ENCODE measurements around the gene UGT1A7.

UGT1A7 gene

DNA sequence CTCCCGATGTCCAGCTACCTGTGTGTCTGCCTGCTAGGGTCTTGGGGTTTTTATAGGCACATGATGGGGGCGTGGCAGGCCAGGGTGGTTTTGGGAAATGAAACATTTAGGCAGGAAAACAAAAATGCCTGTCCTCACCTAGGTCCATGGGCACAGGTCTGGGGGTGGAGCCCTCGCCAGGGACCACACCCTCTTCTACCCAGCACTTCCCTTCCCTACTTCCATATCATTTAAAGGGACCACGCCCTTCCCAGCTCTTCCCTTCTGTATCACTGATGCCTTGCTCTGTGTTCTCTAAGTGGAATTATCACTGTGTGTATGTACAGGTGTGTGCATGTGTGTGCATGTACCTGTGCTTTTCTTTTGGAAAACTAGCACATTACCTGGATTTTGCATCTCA, 84.7 kb downstream of the UGT1A7 start:
- no peak for DNase-seq

DNA sequence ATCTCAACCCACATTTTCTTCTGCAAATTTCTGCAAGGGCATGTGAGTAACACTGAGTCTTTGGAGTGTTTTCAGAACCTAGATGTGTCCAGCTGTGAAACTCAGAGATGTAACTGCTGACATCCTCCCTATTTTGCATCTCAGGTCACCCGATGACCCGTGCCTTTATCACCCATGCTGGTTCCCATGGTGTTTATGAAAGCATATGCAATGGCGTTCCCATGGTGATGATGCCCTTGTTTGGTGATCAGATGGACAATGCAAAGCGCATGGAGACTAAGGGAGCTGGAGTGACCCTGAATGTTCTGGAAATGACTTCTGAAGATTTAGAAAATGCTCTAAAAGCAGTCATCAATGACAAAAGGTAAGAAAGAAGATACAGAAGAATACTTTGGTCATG, 86.4 kb downstream of the UGT1A7 start:
- DNase-seq: no peak

DNA sequence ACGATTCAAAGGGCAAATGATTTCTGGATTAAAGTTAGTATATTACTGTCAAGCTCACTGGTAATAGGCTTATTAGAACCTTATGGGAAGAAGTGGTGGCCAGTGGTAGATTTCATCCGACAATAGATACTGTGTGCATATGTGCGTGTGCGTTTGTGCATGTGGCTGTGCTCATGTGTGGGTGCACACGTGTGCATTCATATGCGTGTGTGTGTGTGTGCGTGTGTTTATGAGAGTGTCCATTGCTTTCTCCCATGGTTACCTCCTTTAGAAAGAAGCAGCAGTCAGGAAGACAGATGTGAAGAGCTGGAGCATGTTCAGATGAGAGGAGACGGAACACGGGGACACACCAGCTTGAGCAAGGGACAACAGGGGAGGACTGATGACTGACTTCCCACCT, 87.6 kb downstream of the UGT1A7 start:
- DNase-seq: no peak

DNA sequence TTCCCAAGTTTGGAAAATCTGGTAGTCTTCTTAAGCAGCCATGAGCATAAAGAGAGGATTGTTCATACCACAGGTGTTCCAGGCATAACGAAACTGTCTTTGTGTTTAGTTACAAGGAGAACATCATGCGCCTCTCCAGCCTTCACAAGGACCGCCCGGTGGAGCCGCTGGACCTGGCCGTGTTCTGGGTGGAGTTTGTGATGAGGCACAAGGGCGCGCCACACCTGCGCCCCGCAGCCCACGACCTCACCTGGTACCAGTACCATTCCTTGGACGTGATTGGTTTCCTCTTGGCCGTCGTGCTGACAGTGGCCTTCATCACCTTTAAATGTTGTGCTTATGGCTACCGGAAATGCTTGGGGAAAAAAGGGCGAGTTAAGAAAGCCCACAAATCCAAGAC, 90.5 kb downstream of the UGT1A7 start:
- no peak for DNase-seq

DNA sequence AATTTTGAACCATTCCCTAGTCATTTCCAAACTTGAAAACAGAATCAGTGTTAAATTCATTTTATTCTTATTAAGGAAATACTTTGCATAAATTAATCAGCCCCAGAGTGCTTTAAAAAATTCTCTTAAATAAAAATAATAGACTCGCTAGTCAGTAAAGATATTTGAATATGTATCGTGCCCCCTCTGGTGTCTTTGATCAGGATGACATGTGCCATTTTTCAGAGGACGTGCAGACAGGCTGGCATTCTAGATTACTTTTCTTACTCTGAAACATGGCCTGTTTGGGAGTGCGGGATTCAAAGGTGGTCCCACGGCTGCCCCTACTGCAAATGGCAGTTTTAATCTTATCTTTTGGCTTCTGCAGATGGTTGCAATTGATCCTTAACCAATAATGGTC, 90.9 kb downstream of the UGT1A7 start:
- DNase-seq: no peak

DNA sequence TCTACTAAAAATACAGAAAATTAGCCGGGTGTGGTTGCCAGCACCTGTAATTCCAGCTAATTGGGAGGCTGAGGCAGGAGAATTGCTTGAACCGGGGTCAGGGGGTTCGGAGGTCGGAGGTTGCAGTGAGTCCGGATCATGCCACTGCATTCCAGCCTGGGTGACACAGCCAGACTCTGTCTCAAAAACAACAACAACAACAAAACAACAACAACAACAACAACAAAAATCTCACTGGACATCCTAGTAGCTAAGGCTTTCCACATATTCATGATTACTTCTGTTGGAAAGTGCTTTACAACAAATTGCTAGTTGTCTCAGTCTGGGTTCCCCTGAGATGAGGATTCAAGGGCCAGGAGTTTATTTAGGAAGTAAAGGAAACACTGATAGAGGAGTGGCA, 92.2 kb downstream of the UGT1A7 start:
- DNase-seq: no peak

DNA sequence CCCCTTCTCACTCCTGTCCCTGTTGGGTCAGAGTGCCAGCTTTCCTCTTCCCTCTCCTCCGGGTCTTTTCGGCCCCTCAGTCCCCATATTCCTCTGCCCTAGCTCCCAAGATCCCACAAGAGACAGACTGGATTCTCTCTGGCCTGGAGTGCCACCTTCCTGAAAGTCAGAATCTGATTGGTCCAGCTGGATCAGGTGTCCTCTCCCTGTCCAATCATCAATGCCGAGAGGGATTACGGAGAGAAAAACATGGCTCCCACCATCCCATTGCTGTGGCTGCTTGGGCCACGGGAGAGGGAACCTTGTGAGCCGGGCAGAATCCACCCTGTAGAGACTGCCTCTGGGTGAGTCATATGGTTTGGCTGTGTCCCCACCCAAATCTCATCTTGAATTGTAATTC, 93.7 kb downstream of the UGT1A7 start:
- DNase-seq: no peak

DNA sequence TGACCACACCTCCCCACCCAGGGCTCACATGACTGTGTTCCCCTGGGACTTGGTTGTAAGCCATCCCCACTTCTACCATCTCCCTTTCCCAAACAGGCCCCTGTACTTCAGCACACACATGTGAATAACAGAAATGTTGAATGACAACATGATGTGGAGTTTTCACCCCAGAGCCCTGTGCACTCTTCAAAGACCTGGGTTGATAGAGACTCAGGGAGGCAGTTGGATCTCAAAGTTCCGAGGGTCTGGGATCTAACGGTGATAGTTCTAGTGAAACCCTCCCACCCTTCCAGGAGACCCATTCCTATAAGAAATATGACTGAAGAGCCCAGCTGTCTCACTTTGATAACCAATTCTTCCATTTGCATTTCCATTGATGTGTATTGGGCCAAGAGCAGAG, 96.3 kb downstream of the UGT1A7 start, which contains the start of gene MROH2A:
Gene MROH2A (plus strand): TSS at position 301 of the 400 bp plus-strand sequence. CDS start 1,029 bp downstream, outside the sequence.
- DNase-seq: no peak

DNA sequence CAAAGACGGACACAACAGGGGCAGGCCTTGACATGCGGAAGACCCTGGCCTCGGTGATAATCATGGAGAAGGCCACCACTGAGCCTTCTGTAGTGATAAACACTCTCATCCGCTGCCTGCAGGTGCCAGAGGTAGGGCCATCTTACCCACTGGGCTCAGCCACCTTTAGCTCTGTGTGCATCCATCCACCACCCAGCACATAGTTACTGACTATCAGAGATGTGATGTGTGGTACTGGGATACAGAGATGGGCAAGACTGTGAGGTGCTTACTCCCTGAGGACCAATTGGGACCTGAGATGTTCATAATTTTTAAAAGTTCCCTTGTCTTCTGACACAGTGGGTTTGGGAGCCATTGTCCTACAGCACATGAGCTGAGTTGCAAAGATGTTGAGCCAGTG, 98.0 kb downstream of the UGT1A7 start:
- no peak for DNase-seq

DNA sequence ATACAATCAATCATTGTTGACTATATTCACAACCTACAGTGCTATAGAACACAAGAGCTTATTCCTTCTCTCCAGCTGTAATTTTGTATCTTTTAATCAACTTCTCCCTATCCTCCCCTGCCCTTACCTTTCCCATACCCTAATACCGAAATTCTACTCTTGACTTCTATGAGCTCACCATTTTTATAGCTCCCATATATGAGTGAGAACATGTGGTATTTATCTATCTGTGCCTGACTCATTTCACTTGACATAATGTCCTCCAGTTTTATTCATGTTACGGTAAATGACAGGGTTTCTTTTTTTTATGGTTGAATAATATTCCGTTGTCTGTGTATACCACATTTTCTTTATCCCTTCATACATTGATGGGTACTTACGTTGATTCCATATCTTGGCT, 99.1 kb downstream of the UGT1A7 start:
- no peak for DNase-seq

DNA sequence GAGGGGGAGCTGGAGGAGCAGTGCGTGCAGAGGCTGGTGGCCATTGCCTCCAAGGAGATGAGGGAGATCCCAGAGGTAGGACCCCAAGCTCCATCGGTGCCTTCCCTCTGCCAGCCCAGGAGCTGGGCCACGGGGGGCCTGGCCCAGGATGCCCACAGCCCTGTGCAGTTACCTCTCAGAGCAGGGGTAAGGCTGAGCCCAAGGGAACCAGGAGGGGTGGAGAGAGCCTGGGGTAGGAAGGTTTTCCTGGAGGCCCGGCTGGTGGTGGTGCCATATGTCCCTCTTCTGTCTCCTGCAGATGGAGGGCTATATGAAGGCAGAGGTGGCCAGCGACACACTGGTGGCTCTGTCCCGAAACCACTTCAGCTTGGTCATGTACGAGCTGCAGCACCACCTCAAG, 107.9 kb downstream of the UGT1A7 start:
- DNase-seq: no peak

DNA sequence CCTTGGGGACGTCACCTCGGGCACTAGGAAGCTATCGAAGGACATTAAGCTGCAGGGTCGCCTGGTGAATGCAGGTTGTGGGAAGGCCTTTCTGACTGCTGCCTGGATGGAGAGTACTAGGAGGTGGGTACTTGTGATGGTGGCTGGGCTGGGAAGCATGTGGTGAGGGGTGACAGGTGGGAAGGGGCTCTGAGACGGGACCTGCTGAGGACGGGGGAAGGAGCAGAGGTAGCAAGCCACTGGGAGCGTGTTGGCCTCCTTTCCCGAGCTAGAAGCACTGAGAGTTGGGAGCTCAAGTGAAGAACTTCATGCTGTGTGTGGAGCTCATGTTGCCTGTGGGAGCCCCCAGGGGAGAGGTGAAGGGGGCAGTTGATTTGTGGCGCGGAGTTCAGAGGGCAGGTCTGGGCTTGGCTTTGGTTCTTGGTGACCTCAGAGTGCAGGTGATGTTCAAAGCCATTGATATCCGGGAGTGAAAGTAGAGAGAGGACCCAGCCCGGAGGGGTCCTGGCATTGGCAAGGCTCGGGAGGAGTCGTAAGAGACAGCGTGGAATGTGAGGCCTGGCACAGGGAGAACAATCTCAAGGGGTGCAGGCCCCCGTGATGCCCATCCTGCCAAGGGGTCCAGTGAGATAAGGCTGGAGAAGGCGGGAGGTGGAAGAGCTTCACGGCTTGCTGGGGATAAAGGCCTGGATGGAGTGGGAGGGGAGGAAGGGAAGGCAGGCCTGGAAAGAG, 109.6 kb downstream of the UGT1A7 start:
- no peak for DNase-seq

DNA sequence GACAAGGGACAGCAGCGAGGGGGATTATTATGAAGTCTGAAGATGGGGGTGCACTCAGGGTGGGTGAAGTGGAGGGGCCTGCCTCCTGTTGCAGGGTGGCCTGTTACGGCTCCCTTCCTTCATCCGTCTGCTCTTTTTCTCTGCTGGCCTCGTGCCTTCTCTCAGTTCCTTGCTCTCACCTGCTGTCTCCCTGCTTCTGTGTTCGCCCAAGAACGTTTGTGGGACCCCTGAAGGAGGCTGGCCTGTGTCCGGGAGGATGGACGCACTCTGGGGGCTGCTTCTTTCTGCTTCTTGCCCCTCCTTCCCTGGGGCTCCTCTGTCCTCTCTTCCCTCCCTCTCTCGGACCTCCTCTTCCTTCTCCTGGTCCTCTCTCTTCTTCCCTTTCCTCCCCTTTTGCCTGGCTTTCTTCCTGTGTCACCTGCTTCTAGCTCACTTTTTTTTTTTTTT, 110.2 kb downstream of the UGT1A7 start:
- no peak for DNase-seq

DNA sequence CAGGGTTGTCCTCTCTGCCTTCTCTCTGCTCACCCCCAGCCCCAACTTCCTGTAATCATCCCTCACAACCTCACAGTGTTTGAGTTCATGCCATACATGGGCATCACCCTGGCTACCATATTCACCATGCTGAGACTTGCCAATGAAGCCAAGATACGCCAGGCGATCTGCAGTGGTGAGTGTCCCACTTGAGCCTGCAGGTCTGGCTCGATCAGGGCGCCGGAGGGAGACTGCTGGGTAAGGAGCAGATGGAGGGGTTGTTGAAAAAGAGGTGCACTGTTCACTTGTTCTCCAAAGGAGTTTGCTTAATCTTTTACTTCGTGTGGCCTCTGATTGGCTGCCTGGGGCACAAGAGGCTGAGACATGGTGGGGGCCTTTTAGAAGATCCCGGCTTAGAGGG, 111.0 kb downstream of the UGT1A7 start:
- no peak for DNase-seq

DNA sequence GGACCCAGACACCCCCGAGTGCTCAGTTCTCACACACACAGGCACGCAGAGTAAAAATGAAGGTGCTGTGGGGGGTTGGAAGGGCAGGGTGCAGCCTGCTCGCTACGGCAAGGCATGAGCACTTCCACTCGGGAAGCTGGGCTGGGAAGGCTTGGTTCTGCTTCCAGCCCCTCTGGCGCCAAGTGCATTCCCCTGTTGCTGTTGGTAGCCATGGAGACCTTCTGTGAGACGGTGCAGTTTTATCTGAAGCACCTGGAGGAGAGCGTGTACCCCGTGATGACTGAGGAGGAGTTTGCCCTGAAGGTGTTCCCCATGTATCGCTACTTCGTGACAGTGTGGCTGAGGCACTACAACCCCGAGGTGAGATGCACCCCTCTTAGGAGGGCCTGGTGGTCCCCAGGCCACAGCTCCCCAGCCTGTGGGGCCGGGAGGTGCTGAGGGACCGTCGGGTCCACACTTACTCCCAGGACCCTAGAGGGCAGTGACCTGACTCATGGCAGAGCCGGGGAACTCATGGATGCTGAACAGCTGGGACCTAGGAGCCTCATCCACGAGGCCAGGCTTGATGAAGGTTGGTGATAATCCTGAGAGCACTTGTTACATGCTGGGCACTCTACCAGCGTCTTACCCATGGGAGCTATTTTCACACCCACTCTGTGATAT, 111.9 kb downstream of the UGT1A7 start:
- no peak for DNase-seq

DNA sequence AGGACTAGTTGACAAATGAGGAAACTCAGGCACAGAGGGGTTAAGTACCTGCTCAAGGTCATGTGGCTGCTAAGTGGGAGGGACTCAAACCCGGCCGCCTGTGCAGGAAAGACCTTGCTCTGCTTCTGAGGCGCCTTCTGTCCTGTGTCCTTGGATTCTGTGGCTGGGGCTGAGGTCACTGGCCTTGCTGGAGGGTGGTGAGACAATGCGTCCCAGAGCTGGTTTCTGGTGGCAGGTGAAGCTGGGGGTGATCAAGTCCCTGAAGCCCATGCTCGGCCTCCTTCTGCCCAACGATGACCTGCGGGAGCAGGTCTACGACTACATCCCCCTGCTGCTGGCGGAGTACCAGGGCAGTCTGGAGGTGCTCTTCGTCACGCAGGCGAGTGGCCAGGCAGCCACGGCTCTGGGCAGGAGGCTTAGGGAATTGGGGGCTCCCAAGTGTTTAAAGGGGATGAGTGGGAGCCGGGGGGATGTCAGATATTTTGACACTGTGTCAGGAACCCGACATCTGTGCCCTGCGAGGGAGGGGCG, 112.5 kb downstream of the UGT1A7 start:
- no peak for DNase-seq

DNA sequence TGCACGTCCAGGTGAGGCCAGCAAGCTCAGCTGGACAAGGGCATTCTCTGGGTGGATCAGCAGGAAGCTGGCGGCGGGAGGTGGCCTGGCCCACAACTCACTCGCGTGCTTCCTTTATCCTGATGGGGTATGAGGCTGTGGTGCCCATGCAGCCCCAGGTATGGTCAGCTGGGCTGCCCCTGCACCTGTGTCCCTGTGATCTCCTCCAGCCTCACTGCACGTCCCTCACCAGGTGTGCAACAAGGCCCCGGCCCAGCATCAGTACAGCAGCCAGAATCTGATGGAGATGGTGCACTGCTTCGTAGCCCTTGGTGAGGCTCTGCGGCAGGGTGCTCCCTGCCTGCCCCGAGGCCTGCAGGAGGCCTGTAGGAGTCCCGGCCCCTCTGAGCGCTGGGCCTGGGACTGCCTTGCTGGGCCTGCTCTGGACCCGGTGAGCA, 114.1 kb downstream of the UGT1A7 start:
- no peak for DNase-seq

DNA sequence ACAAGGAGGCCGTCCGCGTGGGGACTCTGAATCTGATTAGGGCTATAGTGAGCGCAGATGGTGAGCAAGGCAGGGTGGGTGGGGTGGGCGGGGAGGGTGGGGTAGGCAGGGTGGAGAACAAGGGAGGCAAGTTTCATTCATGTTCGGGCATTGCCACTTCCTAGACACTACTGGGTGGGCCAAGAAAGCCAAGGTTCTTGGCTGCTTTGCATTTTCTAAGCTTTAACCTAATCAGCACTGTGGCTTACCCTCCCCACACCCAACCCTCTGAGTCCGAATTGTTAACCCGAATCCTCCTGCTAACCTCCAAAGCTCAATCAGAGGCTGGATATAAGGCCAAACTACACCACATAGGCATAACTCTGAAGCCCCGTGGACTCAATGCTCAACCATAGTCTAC, 114.6 kb downstream of the UGT1A7 start:
- DNase-seq: no peak

DNA sequence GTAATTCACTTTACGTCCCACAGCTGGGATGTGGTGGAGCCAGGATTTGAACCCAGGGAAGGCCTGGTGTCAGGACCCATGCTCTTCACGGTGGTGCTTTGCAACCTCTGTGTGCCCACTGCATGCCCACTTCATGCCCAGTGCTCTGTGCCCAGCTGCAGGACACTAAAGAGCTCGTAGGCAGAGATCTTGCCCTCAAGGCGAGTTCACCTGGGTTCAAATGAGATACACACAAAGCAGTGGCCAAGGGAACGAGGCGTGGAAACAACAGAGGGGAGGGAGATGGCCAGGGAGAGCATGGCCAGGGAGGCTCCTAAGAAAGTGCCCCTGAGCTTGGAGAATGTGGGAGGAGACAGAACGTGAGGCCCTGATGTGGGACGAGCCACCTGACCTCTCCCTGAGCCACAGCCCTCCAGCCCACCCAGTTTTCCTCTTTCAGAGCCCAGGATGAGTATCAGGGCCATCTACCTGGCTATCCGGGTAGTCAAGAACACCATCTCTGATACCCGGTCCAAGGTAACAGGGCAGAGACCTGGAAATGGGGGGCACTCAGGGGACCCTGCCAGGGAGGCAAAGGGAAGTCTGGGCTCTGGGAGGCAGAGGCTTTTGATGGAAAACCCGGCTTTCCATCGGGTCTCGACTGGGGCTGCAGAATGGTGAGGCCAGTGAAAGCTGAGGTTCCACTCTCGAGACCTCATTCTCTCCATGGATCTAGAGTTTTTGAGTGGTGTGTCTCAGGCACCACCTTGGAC, 116.8 kb downstream of the UGT1A7 start:
- no peak for DNase-seq

DNA sequence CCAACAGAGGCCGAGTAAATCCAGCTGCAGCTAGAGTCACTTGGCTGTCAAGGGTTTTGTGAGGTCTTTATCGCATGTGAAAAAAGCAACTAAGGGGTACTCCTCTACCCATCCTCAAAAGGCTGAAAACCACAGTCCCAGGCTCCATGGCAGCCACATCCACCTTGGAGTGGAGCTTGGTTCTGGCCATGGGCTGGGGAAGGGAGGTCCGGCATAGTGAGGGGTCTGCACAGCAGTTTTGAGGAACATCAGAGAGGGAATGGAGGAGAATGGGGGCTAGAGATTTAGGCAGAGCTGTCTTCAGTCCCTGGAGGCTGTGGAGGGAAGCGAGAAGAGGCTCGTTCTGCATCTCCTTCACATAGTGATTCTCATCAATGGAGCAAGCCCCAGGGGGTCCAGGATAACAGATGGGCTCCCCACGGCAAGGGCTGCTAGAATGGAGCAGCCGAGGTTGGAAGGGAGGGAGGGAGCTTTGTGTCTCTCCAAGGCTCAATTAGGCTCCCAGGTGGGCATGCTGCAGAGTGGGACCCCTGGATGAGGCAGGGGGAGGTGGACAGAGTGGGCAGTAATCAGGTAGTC, 117.5 kb downstream of the UGT1A7 start:
- DNase-seq: no peak

DNA sequence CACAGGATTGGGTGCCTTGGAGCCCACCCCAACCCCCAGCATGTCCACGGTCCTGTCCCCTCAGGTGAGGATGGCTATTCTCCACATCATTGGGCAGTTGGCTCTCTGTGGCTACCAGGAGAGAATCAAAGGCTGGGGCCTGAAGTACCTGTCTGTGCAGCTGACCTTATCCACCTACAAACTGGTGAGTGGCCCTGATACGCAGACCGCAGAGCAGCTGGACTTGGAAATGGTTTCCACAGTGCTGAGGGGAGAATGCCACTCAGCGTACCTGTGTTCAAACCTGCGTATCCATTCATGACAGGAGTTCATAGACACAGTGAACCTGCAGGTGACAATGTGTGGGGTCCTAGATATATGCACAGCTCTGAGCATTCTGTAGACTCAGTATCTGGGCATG, 118.0 kb downstream of the UGT1A7 start:
- no peak for DNase-seq

DNA sequence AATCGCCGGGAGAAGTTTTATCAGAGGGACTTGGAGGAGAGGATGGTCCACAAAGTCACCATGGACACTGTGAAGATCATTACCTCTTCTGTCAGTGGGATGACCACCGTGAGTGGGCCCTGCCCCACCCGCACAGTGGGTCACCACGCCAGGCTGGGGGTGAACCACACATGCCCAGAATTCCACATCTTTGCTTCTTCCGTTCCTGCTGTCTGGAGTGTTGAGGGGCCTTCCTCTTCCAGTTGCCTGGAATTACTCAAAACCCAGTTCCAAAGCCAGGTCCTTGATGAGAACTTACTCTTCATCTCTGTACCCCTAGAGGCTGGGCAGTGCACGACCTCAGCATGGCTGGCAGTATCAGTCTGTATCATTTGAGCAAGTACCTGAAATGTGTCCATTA, 118.5 kb downstream of the UGT1A7 start:
- no peak for DNase-seq

Data from 8988T (cell line).